Measurements from ENCODE around the gene DUOX1.

GRCh38 chr15:45120081-45120972 lies 9.5 kb upstream of the DUOX1 start:
- TF ChIP-seq EZH2 (IDR thresholded peaks at IDR 0.05; ENCODE audit: insufficient read depth, poor library complexity, severe bottlenecking) (no peak), EZH2phosphoT487 (IDR thresholded peaks at IDR 0.05; ENCODE audit: insufficient read depth, low read depth) (no peak)

All from GM23248 (cell line).